Anterior cingulate cortex (tissue), 58 donors: Measurements from ENCODE around the gene LRP1.

Experiments used
- DNase-seq, 58 donors: peaks; one replicate each; lab custom pipeline; 2025; lab: John Stamatoyannopoulos, UW

The LRP1 gene

DNA sequence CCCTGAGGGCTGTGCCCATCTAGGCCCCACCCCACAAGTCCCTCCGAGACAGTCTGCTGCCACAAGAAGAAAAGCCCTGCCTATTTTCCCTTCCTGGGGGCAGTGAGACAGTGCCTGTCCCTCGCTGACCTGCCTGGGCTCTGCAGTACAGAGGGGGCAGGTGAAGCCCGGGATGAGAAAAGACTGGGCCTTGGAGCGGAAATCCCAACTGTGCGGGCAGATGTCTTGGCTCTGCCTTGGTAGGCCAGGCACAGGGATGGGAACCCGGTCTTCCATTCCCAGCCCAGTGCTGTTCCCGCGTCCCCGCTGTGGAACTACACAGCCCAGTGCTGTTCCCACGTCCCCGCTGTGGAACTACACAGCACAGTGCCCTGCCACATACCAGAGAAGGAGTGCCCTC, 75.5 kb downstream of the LRP1 start:
- no peak for DNase-seq

DNA sequence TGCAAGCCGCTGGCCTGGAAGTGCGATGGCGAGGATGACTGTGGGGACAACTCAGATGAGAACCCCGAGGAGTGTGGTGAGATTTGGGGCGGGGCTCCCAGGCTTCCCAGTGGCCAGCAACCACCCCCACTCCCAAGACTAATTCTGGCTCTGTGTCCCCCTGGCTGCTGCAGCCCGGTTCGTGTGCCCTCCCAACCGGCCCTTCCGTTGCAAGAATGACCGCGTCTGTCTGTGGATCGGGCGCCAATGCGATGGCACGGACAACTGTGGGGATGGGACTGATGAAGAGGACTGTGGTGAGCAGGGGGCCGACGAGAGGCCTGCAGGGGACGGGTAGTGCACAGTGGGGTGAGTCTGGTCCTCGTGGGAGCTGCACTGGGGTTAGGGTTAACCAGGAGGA, 76.2 kb downstream of the LRP1 start:
- DNase-seq, result no peak

DNA sequence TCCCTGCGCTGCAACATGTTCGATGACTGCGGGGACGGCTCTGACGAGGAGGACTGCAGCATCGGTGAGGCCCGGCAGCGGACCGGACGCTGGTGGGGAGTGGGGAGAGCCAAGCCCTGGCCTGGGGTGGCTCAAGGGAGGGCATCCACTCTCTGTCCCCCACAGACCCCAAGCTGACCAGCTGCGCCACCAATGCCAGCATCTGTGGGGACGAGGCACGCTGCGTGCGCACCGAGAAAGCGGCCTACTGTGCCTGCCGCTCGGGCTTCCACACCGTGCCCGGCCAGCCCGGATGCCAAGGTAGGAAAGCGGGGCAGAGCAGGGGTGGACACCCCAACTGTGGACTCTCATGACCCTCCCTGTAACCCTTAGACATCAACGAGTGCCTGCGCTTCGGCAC, 76.9 kb downstream of the LRP1 start:
- DNase-seq, result no peak

DNA sequence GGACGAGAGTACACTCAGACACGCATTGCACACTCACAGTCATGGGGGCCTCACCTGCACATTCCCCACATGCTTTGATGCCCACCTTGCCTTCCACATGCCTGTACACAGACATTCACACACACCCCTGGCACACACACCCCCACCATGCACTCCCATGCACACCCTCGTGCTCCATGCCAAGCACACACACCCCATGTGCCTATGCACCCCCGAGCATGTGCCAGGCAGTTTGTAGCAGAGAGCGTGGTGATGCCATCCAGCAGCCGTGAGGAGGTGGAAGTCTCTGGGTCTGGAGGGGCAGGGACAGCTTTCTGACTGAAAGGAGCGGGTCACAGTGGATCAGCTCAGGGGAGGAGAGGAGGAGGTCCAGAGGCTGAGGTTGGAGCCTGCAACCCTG, 77.6 kb downstream of the LRP1 start:
- DNase-seq, result no peak

DNA sequence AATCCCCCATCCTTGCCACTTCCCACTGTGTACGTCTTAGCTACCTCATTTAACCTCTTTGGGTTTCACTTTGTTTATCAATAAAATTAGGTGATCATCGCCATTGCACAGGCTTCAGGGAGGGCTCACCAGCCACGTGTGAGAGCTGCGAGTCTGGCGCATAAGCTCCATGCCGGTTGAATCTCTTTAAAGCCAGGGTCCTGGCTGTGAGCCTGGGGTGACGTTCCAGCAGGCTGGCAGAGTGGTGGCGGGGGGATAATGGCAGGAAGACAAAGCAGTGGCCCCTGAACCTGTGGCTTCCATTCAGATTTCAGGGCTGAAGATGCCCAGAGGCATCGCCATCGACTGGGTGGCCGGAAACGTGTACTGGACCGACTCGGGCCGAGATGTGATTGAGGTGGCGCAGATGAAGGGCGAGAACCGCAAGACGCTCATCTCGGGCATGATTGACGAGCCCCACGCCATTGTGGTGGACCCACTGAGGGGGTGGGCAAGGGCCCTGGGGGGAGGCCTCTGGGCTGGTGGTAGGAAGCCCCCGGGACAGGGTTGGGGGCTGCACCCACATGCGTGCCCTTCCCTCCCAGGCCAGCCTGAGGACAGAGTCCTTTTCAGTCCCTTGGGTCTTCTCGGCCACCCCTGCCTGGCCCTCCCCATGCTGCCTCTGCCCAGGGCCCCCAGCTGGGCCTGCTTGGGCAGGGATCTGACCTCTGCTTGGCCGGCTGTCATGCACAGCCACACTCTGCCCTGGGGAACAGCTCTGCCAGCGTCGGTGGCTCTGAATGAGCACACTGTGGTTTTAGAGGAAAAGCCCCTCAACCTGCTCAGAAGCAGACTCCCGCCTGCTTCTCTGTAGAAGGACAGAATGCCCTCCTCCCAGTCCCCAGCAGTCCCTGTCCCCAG, 79.7 kb downstream of the LRP1 start:
- peak in 6 of 58 donors; percentile 5 to 23 (median 10) for DNase-seq

DNA sequence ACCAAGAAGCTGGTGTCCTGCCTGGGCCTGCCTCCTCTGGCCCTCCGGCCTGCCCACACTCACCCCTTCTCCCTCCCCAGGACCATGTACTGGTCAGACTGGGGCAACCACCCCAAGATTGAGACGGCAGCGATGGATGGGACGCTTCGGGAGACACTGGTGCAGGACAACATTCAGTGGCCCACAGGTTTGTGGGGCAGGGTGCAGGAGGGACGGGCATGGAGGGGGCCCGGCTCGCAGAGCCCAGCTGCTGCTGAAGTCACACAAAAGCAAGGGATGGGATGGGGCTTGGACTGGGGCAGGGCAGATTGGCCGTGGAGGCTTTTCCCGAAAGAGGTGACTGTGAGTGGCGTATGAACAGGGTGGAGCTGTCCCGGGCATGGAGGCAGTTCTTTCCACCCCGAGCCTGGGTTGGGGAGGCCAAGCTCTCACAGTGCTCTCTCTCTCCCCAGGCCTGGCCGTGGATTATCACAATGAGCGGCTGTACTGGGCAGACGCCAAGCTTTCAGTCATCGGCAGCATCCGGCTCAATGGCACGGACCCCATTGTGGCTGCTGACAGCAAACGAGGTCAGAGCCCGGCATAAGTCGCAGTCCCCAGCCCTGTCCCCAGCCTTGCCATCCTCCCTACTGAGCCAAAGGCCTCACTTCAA, 80.5 kb downstream of the LRP1 start:
- DNase-seq, result peak in 51 of 58 donors; percentile 13 to 81 (median 41)

DNA sequence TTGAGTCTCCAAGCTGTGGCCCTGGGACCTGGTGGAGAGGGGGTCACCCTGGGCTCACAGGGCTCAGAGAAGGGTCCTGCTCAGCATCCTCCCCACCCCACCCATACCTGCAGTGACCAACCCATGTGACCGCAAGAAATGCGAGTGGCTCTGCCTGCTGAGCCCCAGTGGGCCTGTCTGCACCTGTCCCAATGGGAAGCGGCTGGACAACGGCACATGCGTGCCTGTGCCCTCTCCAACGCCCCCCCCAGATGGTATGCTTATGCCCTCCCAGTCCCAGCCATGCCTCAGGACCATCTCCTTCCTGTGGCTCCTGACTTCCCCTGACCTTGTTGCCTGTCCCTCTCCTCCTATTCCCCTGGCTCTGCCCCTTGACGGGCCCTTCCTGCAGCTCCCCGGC, 81.6 kb downstream of the LRP1 start:
- no peak for DNase-seq

DNA sequence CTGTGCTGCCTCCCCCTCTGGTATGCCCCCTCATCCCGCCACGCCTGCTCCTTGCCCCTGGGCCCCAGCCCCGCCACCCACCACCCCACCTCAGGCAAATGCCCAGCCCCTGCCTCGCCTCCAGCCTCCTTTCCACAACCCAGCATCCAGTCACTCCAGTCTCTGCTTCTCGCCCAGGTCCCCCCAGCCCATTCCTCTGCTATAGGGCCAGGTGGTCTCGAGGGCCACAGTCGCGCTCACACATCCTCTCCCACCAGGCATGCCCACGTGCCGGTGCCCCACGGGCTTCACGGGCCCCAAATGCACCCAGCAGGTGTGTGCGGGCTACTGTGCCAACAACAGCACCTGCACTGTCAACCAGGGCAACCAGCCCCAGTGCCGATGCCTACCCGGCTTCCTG, 82.2 kb downstream of the LRP1 start:
- DNase-seq, result no peak

DNA sequence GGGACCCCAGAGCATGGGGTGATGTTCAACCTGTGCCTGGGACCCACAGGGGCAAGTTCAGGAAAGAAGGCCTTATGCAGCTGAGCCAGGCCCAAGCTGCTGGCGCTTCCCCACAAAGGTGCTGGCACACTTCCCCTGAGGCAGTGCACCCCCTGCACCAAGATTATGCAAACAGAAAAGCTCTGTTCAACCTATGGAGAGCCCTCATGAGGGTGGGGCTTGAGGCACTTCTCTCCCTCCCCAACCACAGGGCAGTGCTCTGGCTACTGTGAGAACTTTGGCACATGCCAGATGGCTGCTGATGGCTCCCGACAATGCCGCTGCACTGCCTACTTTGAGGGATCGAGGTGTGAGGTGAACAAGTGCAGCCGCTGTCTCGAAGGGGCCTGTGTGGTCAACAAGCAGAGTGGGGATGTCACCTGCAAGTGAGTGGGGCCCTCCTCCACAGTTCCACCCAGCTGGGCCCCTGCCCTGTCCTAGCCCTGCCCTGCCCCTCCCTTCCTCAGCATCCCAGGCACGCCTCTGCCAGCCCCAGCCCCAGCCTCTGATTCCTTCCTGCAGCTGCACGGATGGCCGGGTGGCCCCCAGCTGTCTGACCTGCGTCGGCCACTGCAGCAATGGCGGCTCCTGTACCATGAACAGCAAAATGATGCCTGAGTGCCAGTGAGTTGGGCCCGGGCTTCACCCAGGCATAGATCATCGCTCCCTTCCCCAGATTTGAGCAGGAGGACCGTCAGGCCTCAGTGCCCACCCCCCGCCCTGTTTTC, 82.8 kb downstream of the LRP1 start:
- DNase-seq, result no peak

DNA sequence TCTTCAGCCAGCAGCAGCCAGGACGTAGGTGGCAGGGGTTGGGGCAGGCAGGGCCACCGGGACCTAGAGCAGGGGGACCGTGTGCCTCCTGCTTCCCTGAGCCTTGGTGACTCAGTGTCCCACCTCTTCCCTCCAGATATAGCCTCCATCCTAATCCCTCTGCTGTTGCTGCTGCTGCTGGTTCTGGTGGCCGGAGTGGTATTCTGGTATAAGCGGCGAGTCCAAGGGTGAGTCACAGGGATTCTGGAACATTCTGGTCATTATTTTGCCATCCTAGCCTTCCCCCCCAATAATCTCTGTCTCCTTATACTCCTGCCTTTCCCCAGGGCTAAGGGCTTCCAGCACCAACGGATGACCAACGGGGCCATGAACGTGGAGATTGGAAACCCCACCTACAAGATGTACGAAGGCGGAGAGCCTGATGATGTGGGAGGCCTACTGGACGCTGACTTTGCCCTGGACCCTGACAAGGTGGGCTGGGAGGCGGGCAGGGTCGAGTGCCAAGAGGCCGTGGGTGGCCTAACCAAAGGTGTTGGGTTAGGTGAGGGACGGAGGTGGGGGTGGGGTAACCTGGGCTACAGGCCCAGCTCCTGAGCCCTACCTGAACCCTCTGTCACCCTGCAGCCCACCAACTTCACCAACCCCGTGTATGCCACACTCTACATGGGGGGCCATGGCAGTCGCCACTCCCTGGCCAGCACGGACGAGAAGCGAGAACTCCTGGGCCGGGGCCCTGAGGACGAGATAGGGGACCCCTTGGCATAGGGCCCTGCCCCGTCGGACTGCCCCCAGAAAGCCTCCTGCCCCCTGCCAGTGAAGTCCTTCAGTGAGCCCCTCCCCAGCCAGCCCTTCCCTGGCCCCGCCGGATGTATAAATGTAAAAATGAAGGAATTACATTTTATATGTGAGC, 83.8 kb downstream of the LRP1 start:
- no peak for DNase-seq

DNA sequence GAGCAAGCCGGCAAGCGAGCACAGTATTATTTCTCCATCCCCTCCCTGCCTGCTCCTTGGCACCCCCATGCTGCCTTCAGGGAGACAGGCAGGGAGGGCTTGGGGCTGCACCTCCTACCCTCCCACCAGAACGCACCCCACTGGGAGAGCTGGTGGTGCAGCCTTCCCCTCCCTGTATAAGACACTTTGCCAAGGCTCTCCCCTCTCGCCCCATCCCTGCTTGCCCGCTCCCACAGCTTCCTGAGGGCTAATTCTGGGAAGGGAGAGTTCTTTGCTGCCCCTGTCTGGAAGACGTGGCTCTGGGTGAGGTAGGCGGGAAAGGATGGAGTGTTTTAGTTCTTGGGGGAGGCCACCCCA, 84.4 kb downstream of the LRP1 start:
- peak in 1 of 58 donors; percentile 18 for DNase-seq

DNA sequence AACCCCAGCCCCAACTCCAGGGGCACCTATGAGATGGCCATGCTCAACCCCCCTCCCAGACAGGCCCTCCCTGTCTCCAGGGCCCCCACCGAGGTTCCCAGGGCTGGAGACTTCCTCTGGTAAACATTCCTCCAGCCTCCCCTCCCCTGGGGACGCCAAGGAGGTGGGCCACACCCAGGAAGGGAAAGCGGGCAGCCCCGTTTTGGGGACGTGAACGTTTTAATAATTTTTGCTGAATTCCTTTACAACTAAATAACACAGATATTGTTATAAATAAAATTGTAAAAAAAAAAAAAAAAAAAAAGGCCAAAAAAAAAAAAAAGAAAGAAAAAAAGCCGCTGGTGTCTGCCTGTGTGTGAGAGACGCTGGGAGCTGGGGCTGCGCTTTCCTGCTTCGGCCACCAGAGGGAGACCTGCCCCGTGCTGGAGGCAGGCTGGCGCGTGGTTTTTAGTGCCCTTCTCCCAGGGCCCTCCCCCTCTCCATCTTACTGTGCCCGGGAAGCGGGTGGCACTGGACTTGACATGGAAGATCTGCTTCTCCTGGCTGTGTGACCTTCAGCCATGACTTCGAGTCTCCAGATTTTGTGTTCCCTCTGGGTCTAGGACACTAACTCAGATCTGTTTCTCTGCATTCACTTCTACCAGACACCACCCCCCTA, 84.9 kb downstream of the LRP1 start:
- DNase-seq, result peak; percentile 20 to 89 (median 78)

DNA sequence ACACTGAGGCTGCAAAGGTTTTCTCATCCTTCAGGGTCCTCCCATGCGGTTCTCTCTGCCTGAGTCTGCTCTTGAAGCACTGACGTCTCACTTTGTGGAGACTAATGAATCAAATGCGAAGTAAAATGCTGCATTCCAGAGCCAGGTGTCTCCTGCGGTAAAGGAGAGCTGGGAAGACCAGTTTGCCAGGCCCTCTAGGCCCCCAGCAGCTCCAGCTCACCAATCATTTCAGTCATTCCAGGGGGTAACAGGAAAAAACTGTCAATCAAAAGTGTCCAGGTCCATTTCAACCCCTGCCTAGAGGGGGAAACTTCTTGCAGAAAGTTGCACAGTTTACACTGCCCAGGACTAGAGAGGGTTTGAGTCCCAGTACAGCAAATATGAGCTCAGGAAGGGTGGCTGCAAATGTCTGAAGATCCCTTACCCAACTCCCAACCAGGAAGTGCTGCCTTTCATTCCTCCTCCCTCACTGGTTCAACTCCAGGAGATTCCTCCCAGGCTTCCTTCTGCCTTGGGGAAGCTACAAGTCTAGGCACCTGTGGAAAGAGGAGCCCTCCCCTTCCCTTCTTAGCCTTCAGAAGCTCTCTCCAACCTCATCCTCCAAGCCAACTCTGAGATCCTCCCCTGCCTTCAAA, 85.6 kb downstream of the LRP1 start:
- DNase-seq, result no peak

DNA sequence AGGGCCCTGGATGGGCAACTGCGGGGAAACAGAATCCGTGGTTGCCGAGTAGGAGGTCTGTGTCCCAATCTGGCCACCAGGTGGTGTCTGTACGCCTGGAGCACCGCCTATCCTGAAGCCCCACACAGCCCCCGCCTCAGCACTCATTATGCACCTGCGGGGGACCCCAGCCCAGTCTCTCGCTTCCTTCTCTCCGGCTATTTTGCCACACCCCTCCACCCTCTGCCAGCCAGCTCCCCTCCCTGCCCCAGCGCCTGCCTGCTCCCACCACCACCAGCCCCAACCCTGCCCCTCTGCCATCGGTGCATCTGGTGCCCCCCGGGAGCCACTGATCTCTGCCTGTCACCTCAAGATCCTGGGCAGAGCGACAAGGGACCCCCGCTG, 86.1 kb downstream of the LRP1 start:
- peak in 35 of 58 donors; percentile 7 to 60 (median 26) for DNase-seq

DNA sequence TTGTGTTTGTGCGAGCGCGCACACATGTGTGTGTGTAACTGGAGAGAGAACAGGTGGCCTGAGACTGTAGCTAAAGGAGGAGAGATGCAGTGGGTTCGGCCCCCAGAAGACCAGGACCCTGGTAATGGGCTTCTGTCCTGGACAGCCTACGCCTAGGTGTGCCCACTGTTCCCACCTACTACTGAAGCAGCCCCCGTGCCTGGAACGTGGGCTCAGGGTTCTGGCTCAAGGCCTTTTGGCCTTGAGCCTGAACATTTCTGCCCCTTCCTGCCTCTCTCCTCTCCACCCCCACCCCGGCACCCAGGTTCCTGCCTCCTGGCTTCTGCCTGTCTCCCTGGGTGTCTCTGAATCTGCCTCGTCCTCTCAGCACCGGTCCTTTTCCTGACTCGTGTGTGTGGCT, 86.8 kb downstream of the LRP1 start:
- no peak for DNase-seq

DNA sequence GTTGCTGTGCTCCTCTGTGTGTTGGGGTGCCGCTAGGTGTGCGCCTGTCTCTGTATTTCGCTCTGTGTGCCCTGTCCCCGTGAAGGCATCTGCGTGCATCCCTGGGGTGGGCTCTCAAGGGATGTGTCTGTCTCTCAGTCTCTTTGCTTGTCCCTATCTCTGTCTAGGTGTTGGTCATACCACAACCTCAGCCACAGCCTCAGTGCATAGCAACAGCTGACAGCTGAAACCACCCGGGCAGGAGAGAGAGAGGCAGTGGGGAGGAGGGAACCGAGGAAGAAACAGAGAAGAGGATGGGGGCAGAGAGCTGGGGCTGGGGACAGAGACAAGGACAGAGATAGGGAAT, 87.4 kb downstream of the LRP1 start:
- peak in 1 of 58 donors; percentile 8 for DNase-seq

DNA sequence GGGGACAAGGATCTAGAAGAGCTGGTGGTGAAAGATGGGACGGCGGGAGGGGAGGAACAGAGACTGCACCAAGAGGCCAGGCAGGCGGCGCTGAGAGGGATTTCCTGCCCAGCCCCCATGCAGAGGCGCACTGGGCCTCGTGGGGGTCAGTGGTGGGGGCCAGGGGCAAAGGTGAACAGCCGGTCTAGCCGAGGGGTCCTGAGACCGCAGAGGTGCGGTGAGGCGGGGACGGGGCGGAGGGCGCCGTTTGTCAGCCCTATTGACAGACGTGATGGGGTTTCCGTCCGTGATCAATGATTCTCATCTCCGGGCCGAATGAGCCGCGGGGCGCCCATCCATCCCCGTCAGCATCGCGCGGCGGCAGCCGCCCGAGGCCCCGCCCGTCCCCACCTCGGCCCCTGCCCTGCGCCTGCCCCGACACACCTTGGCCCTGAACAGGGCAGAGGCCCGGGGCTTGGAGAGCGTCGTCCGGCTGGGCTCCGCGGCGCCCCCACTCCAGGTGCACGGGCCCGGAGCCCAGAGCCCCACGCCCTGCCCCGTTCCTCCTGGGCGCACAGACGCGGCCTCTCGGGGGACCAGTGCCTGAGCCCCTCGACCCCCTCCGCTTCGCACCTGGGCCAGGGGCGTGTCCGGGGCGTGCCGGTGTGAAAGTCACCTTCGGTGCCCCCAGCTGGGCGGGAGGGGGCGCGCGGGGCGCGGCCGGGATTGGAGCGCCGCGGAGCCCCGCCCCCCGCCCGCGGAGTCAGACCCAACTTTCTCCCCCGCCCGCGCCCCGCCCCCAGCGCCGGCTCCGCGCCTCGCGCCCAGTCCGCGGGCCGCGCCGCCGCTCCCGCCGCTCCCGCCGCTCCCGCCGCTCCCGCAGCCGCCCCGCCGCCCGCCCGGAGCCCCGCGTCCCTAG, 88.0 kb downstream of the LRP1 start, which contains the start of gene NXPH4:
NXPH4 (plus strand) TSS at position 781 of the 898 bp plus-strand sequence. CDS start 176 bp downstream, outside the sequence.
- no peak for DNase-seq
